ENCODE measurements around the gene F11R. TPM values are rescaled to one million over a fixed set of nuclear protein-coding genes. Genes with fewer than 3 reads are reported as not detected.
"Not testable (repeated sequence)": the region's sequence is repeated elsewhere in the genome, so short reads cannot be mapped to it uniquely, and the experiment has no call there.

F11R gene
- total and polyA plus RNA-seq, 2 donors (not counting 3 experiments of a cell fraction or from before 2014, with no cell fraction given): 97.0 to 124 TPM

DNA sequence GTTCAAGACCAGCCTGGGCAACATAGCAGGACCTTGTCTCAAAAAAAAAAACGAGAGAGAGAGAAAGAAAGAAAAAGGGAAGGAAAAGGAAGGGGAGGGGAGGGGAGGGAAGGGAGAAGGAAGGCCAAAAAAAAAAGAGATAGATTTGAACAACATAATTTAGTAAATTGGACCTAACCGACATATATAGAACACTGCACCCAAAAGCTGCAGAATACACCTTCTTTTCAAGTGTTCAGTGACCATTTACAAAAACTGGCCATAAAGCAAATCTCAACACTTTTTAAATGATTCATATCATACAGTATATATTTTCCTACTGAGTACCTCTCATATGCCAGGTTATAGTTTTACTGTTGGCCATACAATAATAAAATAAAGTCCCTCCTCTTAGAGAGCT lies 10.9 kb upstream of the F11R start:
- no peaks in the 10 kb centered on the region for H3K4me1 ChIP-seq (ENCODE audit: control insufficient read depth, extremely low read depth, insufficient read depth, low read length)
- H3K36me3 ChIP-seq (ENCODE audit: control insufficient read depth in 2 of 2, extremely low read depth in 1 of 2, insufficient read depth in 2 of 2, low read length in 2 of 2): no peaks in the 10 kb centered on the region
- FAIRE-seq: no peak
- ChIA-PET CTCF (interaction anchor here (1.7 kb wide), 1 partner anchor 34 kb away, joined by 8 read pairs; no protein-coding TSS in a partner anchor), POLR2A (no interaction called here)
- no peak overlapping the region for H3K27ac ChIP-seq (ENCODE audit: insufficient read depth, low read depth, low read length)
- H3K27me3 ChIP-seq (ENCODE audit: control insufficient read depth in 2 of 2, insufficient read depth in 2 of 2, low read length in 2 of 2): no peaks in the 10 kb centered on the region
- TF ChIP-seq GATA2 (IDR thresholded peaks at IDR 0.05; ENCODE audit: insufficient read depth, insufficient read length, low read depth, low read length) (no peak), POLR2AphosphoS5 (IDR thresholded peaks at IDR 0.05; ENCODE audit: insufficient read depth, low read depth, low read length) (no peak), EZH2 (IDR thresholded peaks at IDR 0.05; ENCODE audit: borderline replicate concordance, low read depth, low read length, severe bottlenecking) (no peak), MYC (IDR thresholded peaks at IDR 0.05; ENCODE audit: low read depth, low read length) (no peak), POLR2A (IDR thresholded peaks at IDR 0.05; ENCODE audit: low read depth, low read length) (no peak), JUN (IDR thresholded peaks at IDR 0.05; ENCODE audit: borderline replicate concordance, insufficient read depth, insufficient read length, low read depth) (no peak), FOS (IDR thresholded peaks at IDR 0.05; ENCODE audit: borderline replicate concordance, insufficient read depth, low read length) (no peak)
- TF ChIP-seq, protein P1, sequence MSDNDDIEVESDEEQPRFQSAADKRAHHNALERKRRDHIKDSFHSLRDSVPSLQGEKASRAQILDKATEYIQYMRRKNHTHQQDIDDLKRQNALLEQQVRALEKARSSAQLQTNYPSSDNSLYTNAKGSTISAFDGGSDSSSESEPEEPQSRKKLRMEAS (IDR thresholded peaks at IDR 0.05; ENCODE audit: insufficient read depth, insufficient read length): no peak
- TF ChIP-seq, protein P2, sequence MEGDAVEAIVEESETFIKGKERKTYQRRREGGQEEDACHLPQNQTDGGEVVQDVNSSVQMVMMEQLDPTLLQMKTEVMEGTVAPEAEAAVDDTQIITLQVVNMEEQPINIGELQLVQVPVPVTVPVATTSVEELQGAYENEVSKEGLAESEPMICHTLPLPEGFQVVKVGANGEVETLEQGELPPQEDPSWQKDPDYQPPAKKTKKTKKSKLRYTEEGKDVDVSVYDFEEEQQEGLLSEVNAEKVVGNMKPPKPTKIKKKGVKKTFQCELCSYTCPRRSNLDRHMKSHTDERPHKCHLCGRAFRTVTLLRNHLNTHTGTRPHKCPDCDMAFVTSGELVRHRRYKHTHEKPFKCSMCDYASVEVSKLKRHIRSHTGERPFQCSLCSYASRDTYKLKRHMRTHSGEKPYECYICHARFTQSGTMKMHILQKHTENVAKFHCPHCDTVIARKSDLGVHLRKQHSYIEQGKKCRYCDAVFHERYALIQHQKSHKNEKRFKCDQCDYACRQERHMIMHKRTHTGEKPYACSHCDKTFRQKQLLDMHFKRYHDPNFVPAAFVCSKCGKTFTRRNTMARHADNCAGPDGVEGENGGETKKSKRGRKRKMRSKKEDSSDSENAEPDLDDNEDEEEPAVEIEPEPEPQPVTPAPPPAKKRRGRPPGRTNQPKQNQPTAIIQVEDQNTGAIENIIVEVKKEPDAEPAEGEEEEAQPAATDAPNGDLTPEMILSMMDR (IDR thresholded peaks at IDR 0.05; ENCODE audit: extremely low read depth in 1 of 2, insufficient read depth in 1 of 2, low read depth in 1 of 2, low read length in 2 of 2): no peak
- H2AFZ ChIP-seq (ENCODE audit: low read depth, low read length): no peak overlapping the region
- no peak overlapping the region for H3K4me2 ChIP-seq (ENCODE audit: insufficient read depth, low read length)
- no TSS peak for BruUV-seq (replicated peaks)
- intact Hi-C loops (cut with micrococcal nuclease): no loop called here
- no peaks in the 10 kb centered on the region for H3K9me1 ChIP-seq (replicated peaks; ENCODE audit: control insufficient read depth, extremely low read depth, insufficient read depth, low read length)
- H3K9ac ChIP-seq (replicated peaks; ENCODE audit: extremely low read depth, insufficient read depth, low read length): no peak overlapping the region
- no peaks in the 10 kb centered on the region for H3K9me3 ChIP-seq (replicated peaks; ENCODE audit: control insufficient read depth, insufficient read depth, low read length)
- no peak overlapping the region for H3K4me3 ChIP-seq (replicated peaks in 1 of 3; ENCODE audit: insufficient read depth in 1 of 3, low read depth in 1 of 3, low read length in 3 of 3)
- DNase-seq (ENCODE audit: low read depth, low spot score): no peak
- dilution Hi-C loops (cut with MboI; ENCODE audit: extremely low pct_ligation_motif_present, low sequenced_read_pairs): no loop called here
- H3K79me2 ChIP-seq (ENCODE audit: control insufficient read depth, insufficient read depth, low read length): no peaks in the 10 kb centered on the region
- no peaks in the 10 kb centered on the region for H4K20me1 ChIP-seq (replicated peaks; ENCODE audit: control insufficient read depth, extremely low read depth, insufficient read depth, low read length)

DNA sequence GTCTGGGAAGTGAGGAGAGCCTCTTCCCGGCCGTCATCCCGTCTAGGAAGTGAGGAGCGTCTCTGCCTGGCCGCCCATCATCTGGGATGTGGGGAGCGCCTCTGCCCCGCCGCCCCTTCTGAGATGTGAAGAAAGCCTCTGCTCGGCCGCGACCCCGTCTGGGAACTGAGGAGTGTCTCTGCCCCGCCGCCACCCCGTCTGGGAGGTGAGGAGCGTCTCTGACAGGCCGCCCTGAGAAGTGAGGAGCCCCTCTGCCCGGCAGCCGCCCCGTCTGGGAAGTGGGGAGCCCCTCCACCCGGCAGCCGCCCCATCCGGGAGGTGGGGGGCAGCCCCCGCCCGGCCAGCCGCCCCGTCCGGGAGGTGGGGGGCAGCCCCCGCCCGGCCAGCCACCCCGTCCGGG lies 8.5 kb upstream of the F11R start:
- CTCF ChIA-PET; H3K4me3 ChIP-seq (replicated peaks in 1 of 3; ENCODE audit: insufficient read depth in 1 of 3, low read depth in 1 of 3, low read length in 3 of 3); DNase-seq (ENCODE audit: low read depth, low spot score); H3K9ac ChIP-seq (replicated peaks; ENCODE audit: extremely low read depth, insufficient read depth, low read length); dilution Hi-C loops (cut with MboI; ENCODE audit: extremely low pct_ligation_motif_present, low sequenced_read_pairs); H2AFZ ChIP-seq (ENCODE audit: low read depth, low read length); FAIRE-seq; H3K9me3 ChIP-seq (replicated peaks; ENCODE audit: control insufficient read depth, insufficient read depth, low read length); POLR2A ChIA-PET; BruUV-seq (replicated peaks); H3K79me2 ChIP-seq (ENCODE audit: control insufficient read depth, insufficient read depth, low read length); H3K4me1 ChIP-seq (ENCODE audit: control insufficient read depth, extremely low read depth, insufficient read depth, low read length); H3K27me3 ChIP-seq (ENCODE audit: control insufficient read depth in 2 of 2, insufficient read depth in 2 of 2, low read length in 2 of 2); H3K4me2 ChIP-seq (ENCODE audit: insufficient read depth, low read length); H3K36me3 ChIP-seq (ENCODE audit: control insufficient read depth in 2 of 2, extremely low read depth in 1 of 2, insufficient read depth in 2 of 2, low read length in 2 of 2); H3K27ac ChIP-seq (ENCODE audit: insufficient read depth, low read depth, low read length); H4K20me1 ChIP-seq (replicated peaks; ENCODE audit: control insufficient read depth, extremely low read depth, insufficient read depth, low read length); H3K9me1 ChIP-seq (replicated peaks; ENCODE audit: control insufficient read depth, extremely low read depth, insufficient read depth, low read length): not testable (repeated sequence)
- intact Hi-C loops (cut with micrococcal nuclease): loop anchor here (10.0 kb wide), 1 partner anchor 355 kb away; no protein-coding TSS in a partner anchor

DNA sequence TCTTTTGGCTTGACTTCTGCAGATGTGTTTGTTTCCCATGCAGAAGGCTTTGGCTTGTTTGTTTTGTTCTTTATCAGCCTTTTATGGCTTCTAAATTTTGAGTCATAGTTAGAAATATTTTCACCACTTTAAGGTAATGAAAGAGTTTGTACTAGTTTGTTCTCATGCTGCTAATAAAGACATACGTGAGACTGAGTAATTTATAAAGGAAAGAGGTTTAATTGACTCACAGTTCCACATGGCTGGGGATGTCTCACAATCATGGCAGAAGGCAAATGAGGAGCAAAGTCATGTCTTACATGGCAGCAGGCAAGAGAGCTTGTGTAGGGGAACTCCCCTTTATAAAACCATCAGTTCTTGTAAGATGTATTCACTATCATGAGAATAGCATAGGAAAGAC lies 6.0 kb upstream of the F11R start:
- BruUV-seq (replicated peaks); H3K4me2 ChIP-seq (ENCODE audit: insufficient read depth, low read length); H3K27ac ChIP-seq (ENCODE audit: insufficient read depth, low read depth, low read length); H3K4me3 ChIP-seq (replicated peaks in 1 of 3; ENCODE audit: insufficient read depth in 1 of 3, low read depth in 1 of 3, low read length in 3 of 3); H4K20me1 ChIP-seq (replicated peaks; ENCODE audit: control insufficient read depth, extremely low read depth, insufficient read depth, low read length); H3K9me1 ChIP-seq (replicated peaks; ENCODE audit: control insufficient read depth, extremely low read depth, insufficient read depth, low read length); FAIRE-seq; H2AFZ ChIP-seq (ENCODE audit: low read depth, low read length); H3K9me3 ChIP-seq (replicated peaks; ENCODE audit: control insufficient read depth, insufficient read depth, low read length); H3K36me3 ChIP-seq (ENCODE audit: control insufficient read depth in 2 of 2, extremely low read depth in 1 of 2, insufficient read depth in 2 of 2, low read length in 2 of 2); H3K79me2 ChIP-seq (ENCODE audit: control insufficient read depth, insufficient read depth, low read length); DNase-seq (ENCODE audit: low read depth, low spot score); H3K27me3 ChIP-seq (ENCODE audit: control insufficient read depth in 2 of 2, insufficient read depth in 2 of 2, low read length in 2 of 2); H3K9ac ChIP-seq (replicated peaks; ENCODE audit: extremely low read depth, insufficient read depth, low read length); POLR2A ChIA-PET; H3K4me1 ChIP-seq (ENCODE audit: control insufficient read depth, extremely low read depth, insufficient read depth, low read length); dilution Hi-C loops (cut with MboI; ENCODE audit: extremely low pct_ligation_motif_present, low sequenced_read_pairs): not testable (repeated sequence)
- intact Hi-C loops (cut with micrococcal nuclease): loop anchor here (10.0 kb wide), 1 partner anchor 358 kb away; no protein-coding TSS in a partner anchor
- CTCF ChIA-PET: interaction anchor here (0.7 to 2.2 kb wide), 3 partner anchors 19 to 256 kb away, joined by 3 to 9 read pairs (median 5); partner anchors contain the start of gene USF1
